Smooth muscle cell (in vitro differentiated cells): Measurements from ENCODE around the gene GALK2. TPM values are rescaled to one million over a fixed set of nuclear protein-coding genes. Genes with fewer than 3 reads are reported as not detected.

Experiments used
- DNase-seq: peaks from one replicate; lab custom pipeline; 2025; ENCODE audit not compliant: unreplicated experiment; lab: John Stamatoyannopoulos, UW
- H2AFZ ChIP-seq: fragments of 200-600 bp; sonication (generic); 2 replicates; pipeline ENCODE4 v1.6.0; 2016; ENCODE audit warnings: antibody characterized with exemption, low read depth, mild to moderate bottlenecking
- H3F3A ChIP-seq: fragments of 200-600 bp; sonication (generic); 2 replicates; pipeline ENCODE4 v1.6.0; 2017; ENCODE audit warnings: antibody characterized with exemption, low read depth
- H3K27ac ChIP-seq: fragments of 200-600 bp; sonication (generic); 2 replicates; pipeline ENCODE4 v1.5.1; 2016; ENCODE audit warnings: low read depth, mild to moderate bottlenecking
- H3K27me3 ChIP-seq: fragments of 200-600 bp; sonication (generic); 2 replicates; pipeline ENCODE4 v1.6.1; 2016; ENCODE audit warnings: low read depth, mild to moderate bottlenecking
- H3K36me3 ChIP-seq: fragments of 200-600 bp; sonication (generic); 2 replicates; pipeline ENCODE4 v1.5.1; 2016; ENCODE audit warnings: low read depth
- H3K4me1 ChIP-seq: fragments of 200-600 bp; sonication (generic); 2 replicates; pipeline ENCODE4 v1.5.1; 2016; ENCODE audit warnings: low read depth
- H3K4me2 ChIP-seq: fragments of 200-600 bp; sonication (generic); 2 replicates; pipeline ENCODE4 v1.6.0; 2016; ENCODE audit warnings: mild to moderate bottlenecking
- H3K4me3 ChIP-seq: fragments of 200-600 bp; sonication (generic); 2 replicates; pipeline ENCODE4 v1.5.1; 2016; ENCODE audit warnings: mild to moderate bottlenecking
- H3K79me2 ChIP-seq: fragments of 200-600 bp; sonication (generic); 2 replicates; pipeline ENCODE4 v1.6.0; 2016; ENCODE audit warnings: low read depth, mild to moderate bottlenecking
- H3K9ac ChIP-seq: fragments of 200-600 bp; sonication (generic); 2 replicates; pipeline ENCODE4 v1.6.0; 2016; ENCODE audit warnings: low read depth
- H3K9me3 ChIP-seq: fragments of 200-600 bp; sonication (generic); replicated peaks from 2 replicates; pipeline ENCODE4 v1.5.1; 2016; ENCODE audit warnings: low read depth
- H4K20me1 ChIP-seq: fragments of 200-600 bp; sonication (generic); 2 replicates; pipeline ENCODE4 v1.6.0; 2016; ENCODE audit warnings: low read depth
- WGBS: methylation state at CpG from one replicate; pipeline ENCODE4 v1.1.7; 2016; ENCODE audit warnings: low lambda C conversion rate; 5-methylcytosine and 5-hydroxymethylcytosine counted together
- polyA plus RNA-seq: library from polyadenylated mRNA; unstranded; fragments of >200 nt; fragmentation: Nextera tagmentation; extraction: Ambion mirVana; gene quantifications from 2 replicates; pipeline ENCODE4 v1.2.1, GENCODE V29; 2016
- total RNA-seq: library from RNA; depleted of rRNA; stranded (reverse); fragments of >200 nt; gene quantifications from 2 replicates; pipeline ENCODE4 v1.2.3, GENCODE V29; 2014
- TF ChIP-seq, protein P1 (sequence below): fragments of 200-600 bp; sonication (generic); IDR thresholded peaks from 2 replicates; pipeline ENCODE4 v1.5.1; 2017; ENCODE audit warnings: borderline replicate concordance, mild to moderate bottlenecking, antibody characterized with exemption; ENCODE audit not compliant: insufficient read depth, poor library complexity, severe bottlenecking

The GALK2 gene
- total and polyA plus RNA-seq, 2 experiments from 2014 or later = 24.4 to 33.4 TPM

DNA sequence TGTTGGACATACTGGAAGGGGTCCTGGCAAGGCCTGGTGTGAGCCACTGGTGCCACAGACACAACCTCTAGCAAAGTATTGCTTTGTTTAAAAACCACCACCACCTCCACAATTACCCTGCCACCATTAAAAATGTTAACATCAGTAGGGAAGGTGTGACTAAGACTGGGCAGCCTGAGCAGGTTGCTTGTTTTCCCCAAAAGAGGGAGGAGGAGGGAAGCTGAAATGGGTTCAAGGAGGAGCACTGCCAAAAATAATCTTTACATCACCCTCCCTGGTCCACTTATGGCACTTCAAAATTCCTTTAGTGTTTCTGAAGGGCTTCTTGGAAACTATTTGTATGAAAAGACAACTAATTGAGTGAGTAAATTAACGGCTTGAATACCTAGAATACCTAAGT is 153.2 kb downstream of the GALK2 start:
- Histone ChIP-seq H4K20me1 (no peaks in the 10 kb centered on the region), H3K4me1 (no peaks in the 10 kb centered on the region), H3K4me3 (no peak overlapping the region), H2AFZ (no peak overlapping the region), H3K9ac (no peak overlapping the region), H3K27me3 (no peaks in the 10 kb centered on the region), H3K79me2 (no peaks in the 10 kb centered on the region), H3K4me2 (no peak overlapping the region), H3K27ac (no peak overlapping the region), H3K9me3 (no peaks in the 10 kb centered on the region), H3F3A (no peaks in the 10 kb centered on the region), H3K36me3 (peaks cover 3% of the 10 kb centered on the region)
- no peak for DNase-seq
- WGBS = 78% methylated on average over 1 of the region's 1 CpG
- TF ChIP-seq, protein P1, sequence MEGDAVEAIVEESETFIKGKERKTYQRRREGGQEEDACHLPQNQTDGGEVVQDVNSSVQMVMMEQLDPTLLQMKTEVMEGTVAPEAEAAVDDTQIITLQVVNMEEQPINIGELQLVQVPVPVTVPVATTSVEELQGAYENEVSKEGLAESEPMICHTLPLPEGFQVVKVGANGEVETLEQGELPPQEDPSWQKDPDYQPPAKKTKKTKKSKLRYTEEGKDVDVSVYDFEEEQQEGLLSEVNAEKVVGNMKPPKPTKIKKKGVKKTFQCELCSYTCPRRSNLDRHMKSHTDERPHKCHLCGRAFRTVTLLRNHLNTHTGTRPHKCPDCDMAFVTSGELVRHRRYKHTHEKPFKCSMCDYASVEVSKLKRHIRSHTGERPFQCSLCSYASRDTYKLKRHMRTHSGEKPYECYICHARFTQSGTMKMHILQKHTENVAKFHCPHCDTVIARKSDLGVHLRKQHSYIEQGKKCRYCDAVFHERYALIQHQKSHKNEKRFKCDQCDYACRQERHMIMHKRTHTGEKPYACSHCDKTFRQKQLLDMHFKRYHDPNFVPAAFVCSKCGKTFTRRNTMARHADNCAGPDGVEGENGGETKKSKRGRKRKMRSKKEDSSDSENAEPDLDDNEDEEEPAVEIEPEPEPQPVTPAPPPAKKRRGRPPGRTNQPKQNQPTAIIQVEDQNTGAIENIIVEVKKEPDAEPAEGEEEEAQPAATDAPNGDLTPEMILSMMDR = no peak

DNA sequence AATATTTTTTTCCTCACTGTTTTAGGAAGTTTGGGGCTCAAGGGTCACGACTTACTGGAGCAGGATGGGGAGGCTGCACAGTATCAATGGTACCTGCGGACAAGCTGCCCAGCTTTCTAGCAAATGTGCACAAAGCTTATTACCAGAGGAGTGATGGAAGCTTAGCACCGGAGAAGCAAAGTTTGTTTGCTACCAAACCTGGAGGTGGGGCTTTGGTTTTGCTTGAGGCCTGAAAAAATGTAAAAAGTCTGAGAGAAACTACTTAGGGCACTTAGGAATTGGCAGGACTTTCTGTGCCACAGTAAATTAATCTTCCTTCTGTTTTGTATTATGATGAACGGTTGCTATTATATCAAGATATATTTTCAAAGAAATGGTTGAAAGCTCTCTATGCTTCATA is 157.9 kb downstream of the GALK2 start:
- Histone ChIP-seq H3K9ac (no peak overlapping the region), H3K36me3 (no peaks in the 10 kb centered on the region), H3K4me2 (no peak overlapping the region), H3K27me3 (no peaks in the 10 kb centered on the region), H2AFZ (no peak overlapping the region), H3K4me3 (no peak overlapping the region), H3K79me2 (no peaks in the 10 kb centered on the region), H4K20me1 (no peaks in the 10 kb centered on the region), H3K27ac (no peak overlapping the region), H3K9me3 (no peaks in the 10 kb centered on the region), H3F3A (no peaks in the 10 kb centered on the region), H3K4me1 (no peaks in the 10 kb centered on the region)
- TF ChIP-seq, protein P1 = no peak
- no peak for DNase-seq
- WGBS = 92% methylated on average over 4 of the region's 4 CpGs

DNA sequence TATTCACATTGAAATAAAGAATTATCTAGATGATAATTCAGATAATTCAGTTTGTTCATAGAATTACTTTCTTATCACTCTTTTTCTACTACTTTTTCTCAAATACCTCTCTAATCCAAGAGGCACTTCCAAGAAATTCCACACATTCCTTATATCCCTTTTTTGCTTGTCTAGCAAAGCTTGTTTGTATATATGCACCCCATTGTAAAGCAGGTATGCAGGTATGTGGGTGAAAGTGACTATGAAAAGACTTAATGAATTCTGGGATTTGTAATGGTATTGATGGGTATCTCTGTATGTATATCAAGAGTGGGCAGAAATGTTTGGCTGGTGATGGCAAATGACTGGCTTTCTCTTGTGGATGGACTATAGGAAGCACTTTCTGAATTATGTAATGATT is 158.9 kb downstream of the GALK2 start:
- H3K36me3 ChIP-seq = no peaks in the 10 kb centered on the region
- no peaks in the 10 kb centered on the region for H3K79me2 ChIP-seq
- H3K4me1 ChIP-seq = no peaks in the 10 kb centered on the region
- H4K20me1 ChIP-seq = no peaks in the 10 kb centered on the region
- H3K27me3 ChIP-seq = no peaks in the 10 kb centered on the region
- no peak overlapping the region for H3K4me3 ChIP-seq
- no peak for DNase-seq
- no peak overlapping the region for H3K4me2 ChIP-seq
- TF ChIP-seq, protein P1 = no peak
- no peaks in the 10 kb centered on the region for H3F3A ChIP-seq
- no peak overlapping the region for H3K9ac ChIP-seq
- H3K9me3 ChIP-seq = no peaks in the 10 kb centered on the region
- no peak overlapping the region for H3K27ac ChIP-seq
- no peak overlapping the region for H2AFZ ChIP-seq

DNA sequence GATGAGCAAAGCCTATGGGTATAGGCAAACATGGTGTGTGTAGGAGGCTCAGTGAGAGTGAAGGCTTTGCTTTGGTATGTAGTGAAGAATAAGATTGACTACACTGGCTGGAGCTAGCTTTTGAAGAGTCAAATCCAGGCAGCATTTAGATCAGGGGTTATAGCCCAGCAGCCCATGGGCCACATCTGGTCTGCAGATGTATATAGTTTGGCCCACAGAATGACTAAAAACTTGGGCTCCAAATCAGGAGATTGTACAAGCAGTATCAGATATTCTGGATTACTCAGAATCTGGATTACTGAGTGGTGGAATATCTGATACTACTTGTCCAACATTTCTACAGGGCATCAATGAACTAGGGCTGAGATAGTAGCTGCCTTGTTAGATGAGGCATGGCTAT is 160.1 kb downstream of the GALK2 start:
- no peak overlapping the region for H3K4me3 ChIP-seq
- no peaks in the 10 kb centered on the region for H4K20me1 ChIP-seq
- no peak overlapping the region for H2AFZ ChIP-seq
- H3K36me3 ChIP-seq = no peaks in the 10 kb centered on the region
- TF ChIP-seq, protein P1 = no peak
- H3K9ac ChIP-seq = no peak overlapping the region
- no peaks in the 10 kb centered on the region for H3K4me1 ChIP-seq
- no peaks in the 10 kb centered on the region for H3K27me3 ChIP-seq
- H3K4me2 ChIP-seq = no peak overlapping the region
- H3F3A ChIP-seq = no peaks in the 10 kb centered on the region
- H3K27ac ChIP-seq = no peak overlapping the region
- H3K79me2 ChIP-seq = no peaks in the 10 kb centered on the region
- no peaks in the 10 kb centered on the region for H3K9me3 ChIP-seq
- DNase-seq = no peak
